ENCODE data around the gene ADARB2. TPM values are rescaled to one million over a fixed set of nuclear protein-coding genes. Genes with fewer than 3 reads are reported as not detected.

Gene ADARB2
- polyA plus RNA-seq, 3 donors: not detected

DNA sequence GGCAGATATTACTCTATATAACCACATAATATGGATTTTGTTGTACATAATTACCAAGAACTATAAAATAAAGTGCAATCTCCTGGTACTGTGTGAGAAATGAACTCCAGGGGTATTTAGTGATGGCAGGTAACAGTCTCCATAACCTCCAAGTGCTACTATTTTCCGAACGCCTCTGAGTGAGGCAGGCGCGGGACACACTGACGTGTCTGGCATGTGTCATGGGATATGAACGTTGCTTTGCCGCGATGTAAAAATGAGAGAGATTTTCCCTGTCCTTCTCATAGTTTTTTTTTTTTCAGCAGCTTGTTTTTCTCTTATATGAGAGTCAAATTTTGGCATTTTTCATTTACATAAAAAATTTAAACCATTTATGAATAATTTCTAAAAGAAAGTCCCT lies 3.6 kb downstream of the ADARB2 start:
- Mint-ChIP-seq H3K27ac (no peak overlapping the region), H3K27me3 (ENCODE audit: low read depth in 3 of 3) (peaks cover 52 to 68% (median 60%) of the 10 kb centered on the region in 3 donors), H3K36me3 (no peaks in the 10 kb centered on the region), H3K4me3 (peak overlapping the region in 1 of 2 donors; percentile 20), H3K9me3 (peaks cover 0 to 12% (median 0%) of the 10 kb centered on the region in 7 donors), H3K4me1 (no peaks in the 10 kb centered on the region)
- H3K27ac ChIP-seq (ENCODE audit: low read depth in 1 of 2, low read length in 2 of 2): no peak overlapping the region
- peaks cover 0 to 7% of the 10 kb centered on the region in 2 donors for H3K9me3 ChIP-seq (replicated peaks in 1 of 2; ENCODE audit: control insufficient read depth in 1 of 2, insufficient read depth in 1 of 2, low read length in 2 of 2)
- TF ChIP-seq, protein P1, sequence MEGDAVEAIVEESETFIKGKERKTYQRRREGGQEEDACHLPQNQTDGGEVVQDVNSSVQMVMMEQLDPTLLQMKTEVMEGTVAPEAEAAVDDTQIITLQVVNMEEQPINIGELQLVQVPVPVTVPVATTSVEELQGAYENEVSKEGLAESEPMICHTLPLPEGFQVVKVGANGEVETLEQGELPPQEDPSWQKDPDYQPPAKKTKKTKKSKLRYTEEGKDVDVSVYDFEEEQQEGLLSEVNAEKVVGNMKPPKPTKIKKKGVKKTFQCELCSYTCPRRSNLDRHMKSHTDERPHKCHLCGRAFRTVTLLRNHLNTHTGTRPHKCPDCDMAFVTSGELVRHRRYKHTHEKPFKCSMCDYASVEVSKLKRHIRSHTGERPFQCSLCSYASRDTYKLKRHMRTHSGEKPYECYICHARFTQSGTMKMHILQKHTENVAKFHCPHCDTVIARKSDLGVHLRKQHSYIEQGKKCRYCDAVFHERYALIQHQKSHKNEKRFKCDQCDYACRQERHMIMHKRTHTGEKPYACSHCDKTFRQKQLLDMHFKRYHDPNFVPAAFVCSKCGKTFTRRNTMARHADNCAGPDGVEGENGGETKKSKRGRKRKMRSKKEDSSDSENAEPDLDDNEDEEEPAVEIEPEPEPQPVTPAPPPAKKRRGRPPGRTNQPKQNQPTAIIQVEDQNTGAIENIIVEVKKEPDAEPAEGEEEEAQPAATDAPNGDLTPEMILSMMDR (IDR thresholded peaks at IDR 0.05): no peak
- peaks cover 46 to 56% of the 10 kb centered on the region in 2 donors for H3K27me3 ChIP-seq (ENCODE audit: control insufficient read depth in 2 of 2, insufficient read depth in 2 of 2, low read length in 2 of 2)
- H3K4me1 ChIP-seq (ENCODE audit: control insufficient read depth in 1 of 2, insufficient read depth in 2 of 2, low read length in 2 of 2): no peaks in the 10 kb centered on the region
- no CpG with 5 or more reads among the region's 8 CpGs for WGBS (ENCODE audit: insufficient coverage)
- no peaks in the 10 kb centered on the region for H3K79me2 ChIP-seq (ENCODE audit: insufficient read depth, low read length)
- H3K4me2 ChIP-seq (replicated peaks; ENCODE audit: extremely low read depth, low read length, poor library complexity, severe bottlenecking): no peak overlapping the region
- no peak overlapping the region for H2AFZ ChIP-seq (ENCODE audit: insufficient read depth, low read depth, low read length, poor library complexity, severe bottlenecking)
- intact Hi-C loops (cut with micrococcal nuclease): no loop called here
- H3K36me3 ChIP-seq (replicated peaks in 1 of 2; ENCODE audit: control insufficient read depth in 1 of 2, insufficient read depth in 2 of 2, low read length in 2 of 2): no peaks in the 10 kb centered on the region
- no peak overlapping the region for H3K4me3 ChIP-seq (replicated peaks in 1 of 3; ENCODE audit: low read depth in 2 of 3, low read length in 3 of 3)
- H3K9ac ChIP-seq (ENCODE audit: insufficient read depth, low read length, poor library complexity, severe bottlenecking): no peak overlapping the region
- no peak for DNase-seq
- H4K20me1 ChIP-seq (ENCODE audit: insufficient read depth, low read length): no peaks in the 10 kb centered on the region

DNA sequence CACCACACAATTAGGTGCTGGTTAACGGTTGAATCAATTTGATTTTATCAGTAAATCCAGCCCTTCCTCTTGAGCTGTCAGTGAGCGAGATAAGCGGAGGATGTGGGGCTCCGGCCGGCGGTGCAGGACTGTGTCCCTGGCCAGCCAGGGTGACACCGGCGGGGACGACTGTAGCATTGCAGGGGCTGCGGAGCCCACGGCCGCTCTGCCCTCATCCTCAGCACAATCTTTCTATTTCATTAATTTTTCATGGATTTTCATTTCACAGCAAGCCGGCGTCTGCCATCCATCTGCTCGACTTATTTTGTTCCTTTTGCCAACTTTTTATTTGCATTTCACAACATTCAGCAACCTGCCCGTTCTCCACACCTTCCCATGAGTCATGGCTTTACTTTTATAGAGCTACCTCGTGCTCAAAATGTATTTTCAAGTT lies 4.7 kb downstream of the ADARB2 start:
- H2AFZ ChIP-seq (ENCODE audit: insufficient read depth, low read depth, low read length, poor library complexity, severe bottlenecking): no peak overlapping the region
- H3K27me3 Mint-ChIP-seq (ENCODE audit: low read depth in 3 of 3): peaks cover 51 to 63% (median 51%) of the 10 kb centered on the region in 3 donors
- no peak overlapping the region for H3K4me3 ChIP-seq (replicated peaks in 1 of 3; ENCODE audit: low read depth in 2 of 3, low read length in 3 of 3)
- WGBS (ENCODE audit: insufficient coverage): 35% methylated on average over 12 of the region's 17 CpGs
- H3K9me3 Mint-ChIP-seq: peaks cover 0 to 7% (median 0%) of the 10 kb centered on the region in 7 donors
- peaks cover 37 to 45% of the 10 kb centered on the region in 2 donors for H3K27me3 ChIP-seq (ENCODE audit: control insufficient read depth in 2 of 2, insufficient read depth in 2 of 2, low read length in 2 of 2)
- H3K9me3 ChIP-seq (replicated peaks in 1 of 2; ENCODE audit: control insufficient read depth in 1 of 2, insufficient read depth in 1 of 2, low read length in 2 of 2): peaks cover 0 to 3% of the 10 kb centered on the region in 2 donors
- no peak for DNase-seq
- no peak overlapping the region for H3K4me2 ChIP-seq (replicated peaks; ENCODE audit: extremely low read depth, low read length, poor library complexity, severe bottlenecking)
- TF ChIP-seq, protein P1 (IDR thresholded peaks at IDR 0.05): no peak
- H3K4me3 Mint-ChIP-seq: no peak overlapping the region
- H3K9ac ChIP-seq (ENCODE audit: insufficient read depth, low read length, poor library complexity, severe bottlenecking): no peak overlapping the region
- H3K27ac Mint-ChIP-seq: no peak overlapping the region
- H3K36me3 Mint-ChIP-seq: no peaks in the 10 kb centered on the region
- no peaks in the 10 kb centered on the region for H3K79me2 ChIP-seq (ENCODE audit: insufficient read depth, low read length)
- no peaks in the 10 kb centered on the region for H3K4me1 ChIP-seq (ENCODE audit: control insufficient read depth in 1 of 2, insufficient read depth in 2 of 2, low read length in 2 of 2)
- no peaks in the 10 kb centered on the region for H3K4me1 Mint-ChIP-seq
- intact Hi-C loops (cut with micrococcal nuclease): no loop called here
- no peak overlapping the region for H3K27ac ChIP-seq (ENCODE audit: low read depth in 1 of 2, low read length in 2 of 2)
- no peaks in the 10 kb centered on the region for H4K20me1 ChIP-seq (ENCODE audit: insufficient read depth, low read length)
- no peaks in the 10 kb centered on the region for H3K36me3 ChIP-seq (replicated peaks in 1 of 2; ENCODE audit: control insufficient read depth in 1 of 2, insufficient read depth in 2 of 2, low read length in 2 of 2)
